HG02938 (cell line): Measurements from ENCODE around the gene TERC.
A peak's percentile ranks its signal among the peaks of the same experiment; 100 is the strongest.

ENCODE experiments used
- ATAC-seq: cut with Tn5 transposase; IDR thresholded peaks from one replicate; pipeline ENCODE4 v1.9.1; 2021; ENCODE audit warnings: mild to moderate bottlenecking, moderate library complexity; ENCODE audit not compliant: unreplicated experiment

TERC gene

GRCh38 chr3:169764882-169765612 is at the start of gene TERC:
TERC (minus strand) TSS chr3:169765060.
- peak; percentile 78 for ATAC-seq

- peak; percentile 93 for ATAC-seq
These were observed 49.1 kb upstream of the TERC start for GRCh38 chr3:169813757-169814517.

- no peak for ATAC-seq
These were observed 48.4 kb upstream of the TERC start for GRCh38 chr3:169813278-169813677.

GRCh38 chr3:169812332-169813235 is 47.7 kb upstream of the TERC start, which contains the start of the genes LRRC34 and LRRIQ4:
LRRC34 (minus strand) TSS chr3:169812904; CDS start chr3:169812548, 356 bp downstream.
LRRIQ4 (plus strand) TSS chr3:169812870; CDS start chr3:169821922, 9,052 bp downstream.
- peak; percentile 50 for ATAC-seq

- no peak for ATAC-seq
These were observed 46.9 kb upstream of the TERC start for GRCh38 chr3:169811631-169812331.

GRCh38 chr3:169809230-169809795 is 44.5 kb upstream of the TERC start:
- ATAC-seq = no peak

GRCh38 chr3:169804681-169805080 is 39.8 kb upstream of the TERC start:
- no peak for ATAC-seq

- no peak for ATAC-seq
These were observed 27.5 kb upstream of the TERC start for GRCh38 chr3:169792359-169792758.

GRCh38 chr3:169790687-169791429 is 26.0 kb upstream of the TERC start:
- no peak for ATAC-seq

- no peak for ATAC-seq
These were observed 25.4 kb upstream of the TERC start for GRCh38 chr3:169790219-169790618.

- no peak for ATAC-seq
These were observed 22.9 kb upstream of the TERC start for GRCh38 chr3:169787791-169788190.

GRCh38 chr3:169787120-169787519 is 22.3 kb upstream of the TERC start:
- ATAC-seq = no peak

GRCh38 chr3:169781209-169781855 is 16.5 kb upstream of the TERC start:
- no peak for ATAC-seq

- ATAC-seq = no peak
These were observed 15.9 kb upstream of the TERC start for GRCh38 chr3:169780742-169781141.

GRCh38 chr3:169777822-169778221 is 13.0 kb upstream of the TERC start:
- no peak for ATAC-seq

- no peak for ATAC-seq
These were observed 9.3 kb upstream of the TERC start for GRCh38 chr3:169774186-169774585.

- ATAC-seq = peak; percentile 82
These were observed 8.3 kb upstream of the TERC start, which contains the start of gene MYNN for GRCh38 chr3:169772897-169773816. MYNN (plus strand) TSS chr3:169773396; CDS start chr3:169774296, 900 bp downstream.
